DMS79 (cell line): ENCODE data around the gene SPDYE17.
A peak's percentile ranks its signal among the peaks of the same experiment; 100 is the strongest.
"Not testable (repeated sequence)": the region's sequence is repeated elsewhere in the genome, so short reads cannot be mapped to it uniquely, and the experiment has no call there.

ENCODE experiments used
- DNase-seq: peaks from one replicate; lab custom pipeline; 2025; lab: John Stamatoyannopoulos, UW

The SPDYE17 gene, protein sequence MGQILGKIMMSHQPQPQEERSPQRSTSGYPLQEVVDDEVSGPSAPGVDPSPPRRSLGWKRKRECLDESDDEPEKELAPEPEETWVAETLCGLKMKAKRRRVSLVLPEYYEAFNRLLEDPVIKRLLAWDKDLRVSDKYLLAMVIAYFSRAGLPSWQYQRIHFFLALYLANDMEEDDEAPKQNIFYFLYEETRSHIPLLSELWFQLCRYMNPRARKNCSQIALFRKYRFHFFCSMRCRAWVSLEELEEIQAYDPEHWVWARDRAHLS

DNA sequence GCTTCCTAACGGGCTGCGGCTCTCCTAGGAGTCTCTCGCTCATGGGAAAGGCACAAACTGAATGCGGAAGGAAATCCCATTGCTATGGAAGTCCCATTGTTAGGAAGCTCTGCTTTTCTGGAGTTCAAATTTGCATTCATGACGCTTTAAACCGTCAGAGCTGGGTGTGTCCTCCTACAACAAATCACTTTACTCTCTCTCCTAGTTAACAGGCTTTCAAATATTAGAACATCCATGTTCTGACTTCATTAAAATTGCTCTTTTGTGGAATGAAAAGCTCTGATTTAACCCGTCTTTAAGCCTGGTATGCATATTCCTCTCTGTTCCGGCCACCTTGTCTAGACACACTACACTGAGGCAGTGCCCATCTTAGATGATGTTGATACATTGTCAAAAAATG lies at the start of gene SPDYE17:
TSS of gene SPDYE17 (minus strand) at position 101 of the 400 bp plus-strand sequence. CDS start 1,791 bp downstream, outside the sequence.
- DNase-seq: not testable (repeated sequence)

DNA sequence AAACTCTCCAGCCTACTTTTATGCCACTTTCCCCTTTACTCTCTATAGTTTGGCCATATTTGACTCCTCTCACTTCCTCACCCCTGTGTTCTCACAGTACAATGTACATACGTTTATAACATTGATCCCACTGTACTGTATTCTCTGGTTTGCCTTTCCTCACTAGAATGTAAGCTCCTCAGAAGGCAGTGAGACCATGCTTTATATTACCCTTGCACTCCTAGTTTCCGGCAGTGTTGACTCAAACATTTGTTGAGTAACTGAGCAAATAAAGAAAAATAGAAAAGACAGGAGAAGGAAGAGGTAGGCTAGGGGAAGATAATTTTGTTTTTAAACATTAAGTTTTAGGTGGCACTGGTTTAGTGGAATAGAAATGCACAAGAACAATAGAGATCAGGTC lies 48.1 kb upstream of the SPDYE17 start:
- DNase-seq: not testable (repeated sequence)

DNA sequence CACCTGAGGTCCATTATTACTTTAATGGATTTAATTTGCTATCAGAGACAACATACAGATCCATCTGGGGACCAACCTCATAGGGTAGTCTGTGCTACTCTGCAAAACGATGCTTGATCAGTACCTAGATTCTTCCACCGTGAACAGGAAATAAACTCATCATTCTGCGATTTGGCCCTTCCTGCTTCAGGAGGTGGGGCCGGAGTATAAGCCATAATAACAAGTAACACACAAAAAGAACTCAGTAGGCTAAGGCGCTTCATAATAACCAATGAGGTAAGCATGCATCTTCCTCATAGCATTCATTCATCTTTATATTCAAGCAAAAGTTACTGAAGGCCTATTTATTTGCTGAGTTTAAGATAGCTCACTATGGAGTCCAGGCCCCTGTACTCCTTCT lies 47.5 kb upstream of the SPDYE17 start:
- DNase-seq: not testable (repeated sequence)

DNA sequence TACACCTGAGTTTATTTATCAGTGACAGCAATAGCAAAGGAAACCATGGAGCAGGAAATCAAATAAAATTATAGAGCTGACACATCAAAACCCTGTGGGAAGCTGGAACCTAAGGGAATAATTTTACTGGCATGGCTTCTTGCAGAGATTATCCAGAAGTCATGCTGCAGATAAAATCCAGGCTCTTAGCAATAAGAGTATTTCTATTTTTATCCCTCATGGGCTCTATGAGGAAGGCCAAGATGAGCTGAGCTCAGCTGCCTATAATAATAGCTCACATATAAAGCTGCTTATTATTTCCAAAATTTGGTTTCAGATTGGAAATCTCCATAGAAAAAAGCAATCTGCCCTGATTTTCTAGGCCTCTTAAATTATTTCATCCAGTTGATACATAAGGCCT lies 47.0 kb upstream of the SPDYE17 start:
- not testable (repeated sequence) for DNase-seq

DNA sequence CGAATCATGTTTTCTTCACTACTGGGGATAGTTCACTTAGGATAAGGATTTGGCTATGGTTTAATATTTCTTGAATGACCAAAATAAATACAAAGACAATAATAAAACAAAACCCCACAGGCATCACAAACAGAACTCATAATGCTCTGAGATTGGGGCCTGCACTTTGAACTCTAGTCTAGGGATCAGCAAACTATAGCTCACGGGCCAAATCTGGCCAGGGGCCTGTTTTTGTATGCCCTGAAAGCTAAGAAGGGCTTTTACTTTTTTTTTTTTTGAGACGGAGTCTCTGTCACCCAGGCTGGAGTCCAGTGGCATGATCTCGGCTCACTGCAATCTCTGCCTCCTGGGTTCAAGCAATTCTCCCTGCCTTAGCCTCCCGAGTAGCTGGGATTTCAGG lies 44.9 kb upstream of the SPDYE17 start:
- not testable (repeated sequence) for DNase-seq

DNA sequence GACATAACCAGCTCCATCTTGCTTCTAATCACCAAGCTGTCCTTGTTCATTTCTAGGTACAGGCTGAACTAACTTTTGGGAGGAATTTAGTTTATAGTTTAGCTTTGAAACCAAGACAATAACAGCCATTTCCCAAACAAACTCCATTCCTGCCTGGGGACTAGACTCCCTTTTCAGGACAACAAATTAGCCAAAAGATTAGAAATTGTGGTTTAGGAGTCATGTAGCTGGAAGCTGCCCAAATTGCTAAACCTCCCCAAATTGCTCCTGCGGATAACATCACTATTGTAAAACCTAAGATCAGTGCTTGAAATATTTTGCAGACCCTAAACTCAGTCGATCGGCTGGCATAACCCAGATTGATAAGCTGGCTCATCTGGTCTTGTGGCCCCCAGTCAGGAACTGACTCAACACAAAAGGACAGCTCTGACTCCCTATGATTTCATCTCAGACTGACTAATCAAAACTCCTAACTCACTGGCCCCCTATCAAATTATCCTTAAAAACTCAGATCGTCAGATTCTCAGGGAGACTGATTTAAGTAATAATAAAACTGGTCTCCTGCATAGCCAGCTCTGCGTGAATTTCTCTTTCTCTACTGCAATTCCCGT lies 42.7 kb upstream of the SPDYE17 start:
- DNase-seq: not testable (repeated sequence)

DNA sequence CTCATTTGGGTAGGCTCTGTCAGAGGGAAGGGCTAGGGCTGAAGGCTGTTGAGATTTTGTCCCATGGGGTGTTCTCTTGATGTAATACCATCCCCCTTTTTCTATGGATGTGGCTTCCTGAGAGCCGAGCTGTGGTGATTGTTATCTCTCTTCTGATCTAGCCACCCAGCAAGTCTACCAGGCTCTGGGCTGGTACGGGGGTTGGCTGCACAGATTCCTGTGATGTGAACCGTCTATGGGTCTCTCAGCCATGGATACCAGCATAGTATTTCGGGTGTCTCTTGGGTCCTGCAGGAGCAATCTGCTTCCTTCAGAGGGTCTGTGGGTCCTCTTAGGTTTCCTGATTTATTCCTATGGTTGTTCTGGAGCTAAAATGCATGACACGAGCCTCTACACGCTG lies 38.9 kb upstream of the SPDYE17 start:
- not testable (repeated sequence) for DNase-seq

DNA sequence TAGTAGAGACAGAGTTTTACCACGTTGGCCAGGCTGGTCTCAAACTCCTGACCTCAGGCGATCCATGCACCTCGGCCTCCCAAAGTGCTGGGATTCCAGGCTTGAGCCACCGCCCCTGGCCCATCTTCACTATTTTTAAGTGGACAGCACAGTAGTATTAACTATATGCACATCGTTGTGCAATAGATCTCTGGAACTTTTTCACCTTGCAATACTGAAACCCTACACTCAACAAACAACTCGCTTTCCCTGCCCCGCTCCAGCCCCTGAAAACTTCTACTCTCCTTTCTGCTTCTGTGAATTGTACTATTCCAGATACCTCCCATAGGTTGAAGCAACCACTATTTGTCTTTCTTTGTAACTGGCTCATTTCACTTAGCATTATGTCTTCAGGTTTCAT lies 33.7 kb upstream of the SPDYE17 start:
- not testable (repeated sequence) for DNase-seq

DNA sequence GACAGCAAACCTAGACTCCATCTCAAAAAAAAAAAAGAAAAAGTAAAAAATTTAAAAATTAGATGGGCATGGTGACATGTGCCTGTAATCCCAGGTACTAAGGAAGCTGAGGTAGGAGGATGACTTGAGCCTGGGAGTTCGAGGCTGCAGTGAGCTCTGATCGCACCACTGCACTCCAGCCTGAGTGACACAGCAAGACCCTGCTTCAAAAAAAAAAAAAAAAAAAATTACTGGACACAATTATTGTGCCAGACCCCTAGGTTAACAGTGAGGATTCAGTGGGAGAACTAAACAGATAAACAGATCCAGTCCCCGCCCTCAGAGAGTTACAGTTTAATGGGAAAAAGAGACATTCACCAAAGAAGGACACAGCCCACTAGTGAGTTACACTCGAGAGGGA lies 31.6 kb upstream of the SPDYE17 start:
- not testable (repeated sequence) for DNase-seq

DNA sequence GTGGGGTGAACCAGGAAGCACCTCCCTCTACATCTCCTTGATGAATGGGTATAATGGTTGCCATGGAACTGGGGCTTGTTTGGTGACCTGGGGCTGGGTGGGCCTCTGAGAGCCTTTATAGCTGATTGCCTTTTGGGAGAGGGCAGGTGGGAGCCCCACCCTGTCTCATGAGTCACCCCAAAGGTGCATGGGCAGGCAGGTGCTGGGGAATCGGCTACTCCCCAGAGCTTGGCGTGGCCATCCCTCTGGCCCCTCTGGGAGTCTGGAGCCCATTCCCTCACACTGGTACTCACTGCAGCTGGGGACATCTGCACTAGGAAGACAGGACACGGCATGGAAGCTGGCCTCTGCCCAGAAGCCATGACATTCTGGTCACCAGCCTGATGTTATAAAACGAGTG lies 30.4 kb upstream of the SPDYE17 start, which contains the start of gene SPDYE18:
TSS of gene SPDYE18 (minus strand) at position 2 of the 400 bp plus-strand sequence. CDS start 2,046 bp downstream, outside the sequence.
- not testable (repeated sequence) for DNase-seq

DNA sequence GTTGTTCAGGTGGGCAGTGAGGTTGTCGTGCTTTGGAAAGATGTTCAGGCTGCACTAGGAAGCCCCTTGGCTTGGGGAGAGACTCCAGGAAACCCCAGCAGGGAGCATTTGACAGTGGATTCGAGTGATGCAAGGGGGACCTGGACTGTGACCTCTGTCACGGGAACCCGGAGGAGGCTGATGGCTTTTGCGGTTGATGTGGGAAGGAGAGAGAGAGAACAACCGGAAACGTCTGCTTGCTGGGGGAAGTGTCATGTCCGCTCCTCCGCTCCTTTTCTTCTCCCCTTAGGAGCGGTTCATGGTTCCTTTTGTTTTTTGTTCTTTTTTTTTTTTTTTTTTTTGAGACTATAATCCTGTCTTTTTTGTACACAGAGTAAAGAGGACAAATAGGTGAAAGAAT lies 5.8 kb downstream of the SPDYE17 start:
- not testable (repeated sequence) for DNase-seq

DNA sequence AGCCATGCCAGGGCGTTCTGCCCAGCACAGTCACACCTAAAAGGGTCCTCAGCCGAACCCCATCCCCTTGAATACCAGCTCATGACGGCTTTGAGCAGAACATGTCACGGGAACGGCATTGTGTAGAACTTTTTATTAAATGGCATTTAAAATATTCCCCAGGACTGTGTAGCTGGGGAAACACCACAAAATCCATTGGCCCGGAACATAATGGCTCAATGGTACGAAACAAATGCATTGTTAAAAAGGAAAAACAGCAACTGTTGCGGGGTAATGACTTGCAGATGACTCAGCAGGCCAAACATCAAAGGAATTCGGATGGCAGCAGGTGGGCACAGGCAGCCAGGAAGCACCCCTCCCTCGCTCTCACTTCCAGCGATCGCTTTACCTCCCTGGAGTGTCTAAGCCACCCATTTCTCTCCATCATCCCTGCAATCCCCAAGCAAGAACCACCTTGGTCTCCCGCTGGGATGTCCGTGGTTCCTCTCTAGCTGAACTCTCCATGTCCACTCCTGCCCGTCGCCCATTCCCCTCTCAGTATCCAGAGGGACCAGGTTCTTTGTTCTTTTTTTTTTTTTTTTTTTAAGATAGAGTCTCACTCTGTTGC lies 22.0 kb downstream of the SPDYE17 start:
- peak; percentile 1 for DNase-seq

DNA sequence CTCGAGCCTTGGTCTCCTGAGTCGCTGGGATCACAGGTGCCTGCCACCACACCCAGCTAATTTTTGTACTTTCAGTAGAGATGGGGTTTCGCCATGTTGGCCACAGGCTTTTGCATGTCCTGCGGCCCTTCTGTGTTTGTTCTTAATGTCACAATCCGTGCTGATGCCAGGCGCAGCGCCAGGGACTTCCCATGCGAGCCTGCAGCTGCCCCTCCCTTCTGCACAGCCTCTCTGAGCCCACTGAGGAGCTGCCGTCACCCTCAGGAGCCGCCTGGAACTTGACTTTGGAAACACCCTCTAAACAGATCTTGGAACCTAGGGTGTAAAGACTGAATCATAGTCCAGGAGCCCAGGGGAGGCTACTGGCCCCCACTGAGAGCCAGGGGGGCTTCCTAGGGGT lies 24.2 kb downstream of the SPDYE17 start:
- DNase-seq: not testable (repeated sequence)

DNA sequence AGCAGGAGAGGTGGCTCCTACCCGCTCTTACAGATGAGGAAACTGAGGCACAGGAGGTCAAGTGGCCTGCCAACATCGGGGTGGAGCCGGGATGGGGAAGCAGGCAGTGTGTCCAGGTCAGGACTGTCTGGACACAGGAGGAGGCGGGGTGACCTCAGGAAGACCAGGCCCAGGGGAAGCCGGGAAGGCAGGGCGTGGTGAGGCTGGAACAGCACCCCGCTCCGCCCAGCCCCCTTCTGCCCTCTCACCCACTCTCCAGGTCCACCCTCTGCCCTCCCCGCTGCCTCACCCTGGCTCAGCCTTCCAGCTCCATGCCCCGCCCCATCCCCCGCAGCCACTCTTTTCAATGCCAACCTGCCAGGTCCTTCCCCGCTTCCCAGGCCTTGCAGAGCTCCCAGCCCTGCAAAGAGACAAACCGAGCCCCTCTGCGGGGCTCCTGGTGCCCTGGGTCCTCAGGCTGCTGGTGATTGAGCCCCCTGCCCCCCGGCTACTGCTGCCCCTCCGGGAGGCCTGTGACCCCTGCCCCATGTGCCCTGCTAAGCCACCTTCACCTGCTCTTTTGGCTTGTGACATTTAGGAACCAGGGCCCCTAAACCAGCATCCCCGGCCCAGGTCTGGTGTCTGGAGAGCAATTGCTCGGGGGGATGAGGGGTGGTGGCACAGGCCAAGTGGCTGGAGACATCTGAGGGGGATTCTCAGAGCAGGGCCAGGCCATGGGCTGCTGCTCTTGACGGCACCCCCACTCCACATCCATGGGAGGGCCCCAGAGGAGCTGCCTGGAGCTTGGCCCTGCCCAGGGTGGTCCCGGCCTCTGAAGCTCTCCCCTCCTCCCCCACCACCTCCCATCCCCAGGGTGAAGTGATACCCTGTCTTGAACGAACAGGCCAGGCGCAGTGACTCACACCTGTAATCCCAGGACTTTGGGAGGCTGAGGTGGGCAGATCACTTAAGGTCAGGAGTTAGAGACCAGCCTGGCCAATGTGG lies 25.7 kb downstream of the SPDYE17 start:
- DNase-seq: not testable (repeated sequence)

DNA sequence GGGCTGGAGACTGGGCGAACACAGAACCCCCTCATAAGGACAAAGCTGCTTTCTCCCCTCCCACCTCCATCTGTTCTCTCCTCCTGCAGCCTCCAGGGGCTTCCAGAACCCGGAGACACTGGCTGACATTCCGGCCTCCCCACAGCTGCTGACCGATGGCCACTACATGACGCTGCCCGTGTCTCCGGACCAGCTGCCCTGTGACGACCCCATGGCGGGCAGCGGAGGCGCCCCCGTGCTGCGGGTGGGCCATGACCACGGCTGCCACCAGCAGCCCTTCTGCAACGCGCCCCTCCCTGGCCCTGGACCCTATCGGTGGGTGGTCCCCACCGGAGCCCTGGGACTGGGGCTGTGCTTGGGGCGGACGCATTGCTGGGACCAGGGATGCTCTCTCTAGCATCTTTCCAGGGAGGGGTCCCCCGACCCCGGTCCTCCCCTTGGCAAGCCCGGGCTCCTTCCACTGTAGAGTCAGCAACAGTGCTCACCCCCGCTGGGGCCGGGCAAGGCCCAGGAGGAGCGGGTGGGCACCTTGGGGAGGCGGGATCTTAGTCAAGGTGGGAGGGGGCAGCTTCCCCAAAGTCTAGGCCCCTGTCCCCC lies 26.6 kb downstream of the SPDYE17 start:
- not testable (repeated sequence) for DNase-seq

DNA sequence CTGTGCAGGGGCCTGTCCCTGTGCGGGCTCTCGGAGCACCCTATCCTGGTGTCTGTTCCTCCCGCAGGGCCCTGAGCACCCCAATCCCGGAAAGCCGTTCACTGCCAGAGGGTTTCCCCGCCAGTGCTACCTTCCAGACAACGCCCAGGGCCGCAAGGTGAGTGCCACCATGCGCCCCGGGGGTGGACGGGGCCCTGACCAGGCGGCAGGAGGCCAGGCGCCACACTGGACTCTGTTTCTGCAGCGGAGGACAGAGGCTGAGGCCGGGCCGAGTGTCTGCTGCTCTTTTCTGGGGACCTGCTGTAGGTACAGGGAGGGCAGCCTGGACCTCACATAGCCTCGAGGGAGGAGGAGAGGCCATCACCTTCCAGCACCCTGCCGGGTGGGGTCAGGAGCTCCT lies 28.0 kb downstream of the SPDYE17 start:
- not testable (repeated sequence) for DNase-seq

DNA sequence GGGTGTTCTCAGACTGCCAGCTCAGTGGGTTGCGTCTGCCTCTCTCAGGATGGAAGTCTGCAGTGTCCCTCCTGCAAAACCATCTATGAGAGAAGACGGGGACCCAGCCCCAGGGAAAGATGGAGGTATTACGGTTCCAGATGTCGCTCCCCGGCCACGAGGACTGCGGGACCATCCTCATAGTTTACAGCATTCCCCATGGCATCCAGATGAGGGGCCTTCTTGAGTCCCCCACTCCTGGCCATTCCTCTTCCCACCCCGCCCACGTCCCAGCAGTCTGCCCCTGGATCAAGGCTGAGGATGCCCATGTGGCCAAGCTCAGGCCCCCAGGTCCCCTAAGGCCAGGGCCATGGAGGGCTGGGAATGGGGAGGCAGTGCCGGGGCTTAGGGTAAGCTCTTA lies 28.9 kb downstream of the SPDYE17 start:
- DNase-seq: not testable (repeated sequence)

DNA sequence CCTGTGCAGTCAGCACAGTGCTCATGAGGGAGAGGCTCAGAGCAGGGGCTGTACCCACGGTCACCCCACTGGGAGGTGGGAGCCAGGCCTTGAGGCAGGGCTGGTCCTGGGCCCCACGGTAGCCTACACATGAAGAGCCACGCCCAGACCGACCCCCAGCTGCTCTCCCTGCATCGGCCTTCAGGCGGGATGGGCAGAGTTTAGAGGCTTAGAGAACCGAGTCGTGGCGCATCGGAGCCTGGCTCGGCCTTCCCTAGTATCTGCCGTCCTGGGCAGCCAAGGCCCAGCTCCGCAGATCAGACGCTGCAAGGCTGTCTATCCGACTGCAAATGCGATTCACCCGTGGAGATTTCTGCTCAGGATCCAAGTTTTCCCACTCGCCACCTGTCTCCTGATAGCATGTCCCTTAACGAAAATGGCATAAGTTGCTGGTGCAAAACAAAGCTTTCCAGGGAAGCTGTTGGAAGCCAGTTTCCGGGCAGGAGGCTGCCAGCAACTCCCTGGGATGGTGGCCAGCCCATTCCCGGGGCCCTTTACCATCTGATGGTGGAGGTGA lies 29.4 kb downstream of the SPDYE17 start:
- DNase-seq: not testable (repeated sequence)

DNA sequence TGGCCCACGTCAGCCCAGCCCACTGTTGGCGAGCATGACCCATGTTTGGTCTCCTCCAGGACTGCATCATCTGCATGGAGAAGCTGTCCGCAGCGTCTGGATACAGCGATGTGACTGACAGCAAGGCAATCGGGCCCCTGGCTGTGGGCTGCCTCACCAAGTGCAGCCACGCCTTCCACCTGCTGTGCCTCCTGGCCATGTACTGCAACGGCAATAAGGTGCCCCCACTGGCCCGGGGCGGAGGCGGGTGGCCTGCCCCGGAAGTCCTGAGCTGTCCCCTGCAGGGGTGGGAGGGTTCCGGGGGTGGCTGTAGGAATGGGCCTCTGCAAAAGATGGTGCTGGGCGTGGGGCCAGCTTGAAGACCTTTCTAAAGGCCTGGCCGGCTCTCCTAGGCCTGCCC lies 30.1 kb downstream of the SPDYE17 start:
- DNase-seq: not testable (repeated sequence)

DNA sequence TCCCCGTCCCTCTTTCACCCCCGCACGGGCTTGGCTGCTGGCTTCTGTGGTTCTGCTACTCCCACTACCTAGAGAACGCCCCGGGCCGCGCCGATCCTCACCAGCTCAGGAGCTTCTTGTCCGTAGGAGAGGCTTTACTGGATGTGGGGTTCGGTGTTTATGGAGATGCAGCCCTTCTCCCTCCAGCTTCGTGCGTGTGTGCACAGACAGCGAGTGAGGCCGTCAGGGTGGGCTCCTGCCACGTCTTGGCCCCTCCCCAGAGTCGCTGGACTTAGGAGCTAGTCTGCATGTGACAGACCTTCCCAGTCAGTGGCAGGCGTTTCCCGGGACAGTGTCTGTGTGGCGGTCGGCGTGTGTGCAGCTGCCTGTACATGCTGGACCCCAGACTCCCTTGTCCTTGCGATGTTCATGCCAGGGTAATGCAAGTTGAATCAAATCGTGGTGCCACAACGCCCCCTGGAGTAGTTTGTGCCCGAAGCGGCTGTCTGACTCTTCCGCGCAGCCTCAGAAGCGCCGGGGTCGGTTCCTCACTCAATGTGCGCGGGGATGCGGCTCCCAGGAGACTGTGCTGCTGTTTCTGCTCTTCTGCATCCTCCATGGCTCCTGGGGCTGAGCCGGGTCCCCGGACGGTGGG lies 32.6 kb downstream of the SPDYE17 start:
- DNase-seq: not testable (repeated sequence)
